Esophagus (tissue), 2 donors: ENCODE data around the gene ZNF766. TPM values are rescaled to one million over a fixed set of nuclear protein-coding genes. Genes with fewer than 3 reads are reported as not detected.
"Not testable (repeated sequence)": the region's sequence is repeated elsewhere in the genome, so short reads cannot be mapped to it uniquely, and the experiment has no call there.

Source experiments
- H3K27ac ChIP-seq, 2 donors: one replicate each; pipeline ENCODE4 v1.5.1; 2013; ENCODE audit warnings: low read depth in 2 of 2, mild to moderate bottlenecking in 2 of 2, inconsistent platforms in 1 of 2, low read length in 1 of 2, moderate library complexity in 1 of 2
- H3K27me3 ChIP-seq, 2 donors: one replicate each; pipeline ENCODE4 v1.6.1; 2013; ENCODE audit warnings: low read length in 2 of 2, control low read depth in 1 of 2, mild to moderate bottlenecking in 1 of 2; ENCODE audit not compliant: insufficient read depth in 2 of 2, control insufficient read depth in 1 of 2
- H3K36me3 ChIP-seq, 2 donors: one replicate each; pipeline ENCODE4 v1.6.1; 2013; ENCODE audit warnings: low read length in 1 of 2; ENCODE audit not compliant: control insufficient read depth in 2 of 2, insufficient read depth in 2 of 2
- H3K4me1 ChIP-seq, 2 donors: one replicate each; pipeline ENCODE4 v1.6.1; 2013; ENCODE audit warnings: low read length in 1 of 2; ENCODE audit not compliant: control insufficient read depth in 2 of 2, insufficient read depth in 2 of 2
- H3K4me3 ChIP-seq, 2 donors: one replicate each; pipeline ENCODE4 v1.5.1; 2013; ENCODE audit warnings: low read length in 2 of 2, mild to moderate bottlenecking in 2 of 2, low read depth in 1 of 2, moderate library complexity in 1 of 2
- H3K9me3 ChIP-seq, 2 donors: one replicate each; pipeline ENCODE4 v1.6.1; 2013; ENCODE audit warnings: mild to moderate bottlenecking in 2 of 2, low read depth in 1 of 2, low read length in 1 of 2, moderate library complexity in 1 of 2; ENCODE audit not compliant: control insufficient read depth in 2 of 2, insufficient read depth in 1 of 2
- WGBS, 2 donors: extraction: QIAGEN DNeasy Blood & Tissue Kit; methylation state at CpG; one replicate each; pipeline ENCODE4 v1.1.7; 2013; 5-methylcytosine and 5-hydroxymethylcytosine counted together
- polyA plus RNA-seq, 2 donors: library from polyadenylated mRNA; stranded (reverse); fragments of 200-250 nt; gene quantifications; one replicate each; pipeline ENCODE4 v1.2.3, GENCODE V29; 2013
- donor health status: healthy with polysubstance abuse.
- donor health status: Bipolar disorder and iron deficiency.

Gene ZNF766
- polyA plus RNA-seq, 2 donors: 1.7 to 2.7 TPM

- WGBS, 2 donors: 10 to 11% methylated on average over 11 of the region's 11 CpGs
Measured at GRCh38 chr19:52270266-52270885, 989 bp downstream of the ZNF766 start.

DNA sequence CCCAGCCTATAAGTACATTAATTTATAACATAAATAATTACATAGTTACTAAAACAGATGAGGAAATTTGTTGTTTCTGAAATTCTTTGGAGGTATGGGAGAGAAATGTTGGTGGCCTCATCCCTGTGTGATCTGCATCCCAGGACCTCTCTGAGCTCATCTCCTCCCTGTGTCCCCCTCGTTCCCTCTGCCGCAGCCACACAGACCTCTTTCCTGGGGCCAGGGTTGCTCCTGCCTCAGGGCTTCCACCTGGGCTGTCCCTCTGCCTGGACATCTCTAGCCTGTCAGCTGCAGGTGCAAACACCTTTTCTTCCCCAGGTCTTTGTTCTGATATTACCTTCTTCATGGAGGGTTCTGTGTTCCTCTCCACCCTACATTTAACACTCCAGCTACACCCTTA, 3.9 kb downstream of the ZNF766 start:
- Histone ChIP-seq H3K27ac (no peak overlapping the region), H3K4me3 (no peak overlapping the region), H3K4me1 (no peaks in the 10 kb centered on the region), H3K9me3 (peaks cover 0 to 13% of the 10 kb centered on the region in 2 donors), H3K27me3 (no peaks in the 10 kb centered on the region), H3K36me3 (peaks cover 8 to 10% of the 10 kb centered on the region in 2 donors)
- 94 to 96% methylated on average over 2 of the region's 2 CpGs for WGBS, 2 donors

More at GRCh38 chr19:52270266-52270885, 989 bp downstream of the ZNF766 start:
- H3K4me1 ChIP-seq: no peaks in the 10 kb centered on the region
- H3K36me3 ChIP-seq: peaks cover 8 to 10% of the 10 kb centered on the region in 2 donors
- H3K27me3 ChIP-seq: no peaks in the 10 kb centered on the region
- H3K9me3 ChIP-seq: peaks cover 0 to 8% of the 10 kb centered on the region in 2 donors
- H3K27ac ChIP-seq: peak overlapping the region; percentile 88 to 98
- peak overlapping the region; percentile 76 to 98 for H3K4me3 ChIP-seq

DNA sequence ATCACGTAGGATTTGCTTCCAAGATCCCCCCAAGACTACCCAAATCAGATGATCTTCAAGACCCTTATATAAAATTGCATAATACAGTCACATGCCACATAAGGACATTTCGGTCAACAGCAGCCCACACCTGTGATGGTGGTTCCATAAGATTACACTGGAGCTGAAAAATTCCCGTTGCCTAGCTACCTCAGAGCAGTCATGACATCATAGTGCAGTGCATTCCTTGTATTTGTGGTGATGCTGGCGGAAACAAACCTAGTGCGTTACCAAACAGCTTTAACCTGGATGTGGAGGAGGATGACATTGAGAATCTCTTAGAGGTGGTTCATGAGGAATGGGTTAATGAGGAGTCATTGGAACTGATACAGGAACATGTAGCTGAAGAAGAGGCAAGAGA, 4.8 kb downstream of the ZNF766 start:
- 89 to 90% methylated on average over 5 of the region's 5 CpGs for WGBS, 2 donors
- Histone ChIP-seq H3K36me3 (peaks cover 8 to 10% of the 10 kb centered on the region in 2 donors), H3K27me3 (no peaks in the 10 kb centered on the region), H3K4me3 (no peak overlapping the region), H3K27ac (no peak overlapping the region), H3K9me3 (peaks cover 0 to 13% of the 10 kb centered on the region in 2 donors), H3K4me1 (no peaks in the 10 kb centered on the region)

DNA sequence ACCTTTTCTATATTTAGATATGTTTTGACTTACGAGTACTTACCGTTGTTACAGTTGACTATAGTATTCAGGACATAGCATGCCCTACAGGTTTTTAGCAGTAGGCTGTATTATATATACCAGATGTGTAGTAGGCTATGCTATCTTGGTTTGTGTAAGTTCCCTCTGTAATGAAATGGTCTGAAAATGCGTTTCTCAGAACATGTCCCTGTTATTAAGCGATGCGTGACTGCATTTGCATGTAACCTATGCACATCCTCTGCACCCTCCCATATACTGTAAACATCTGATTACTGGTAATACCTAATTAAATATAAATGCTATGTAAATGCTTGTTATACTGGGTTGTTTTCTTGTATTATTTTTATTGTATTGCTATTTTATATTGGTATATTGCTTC, 6.6 kb downstream of the ZNF766 start:
- H3K27me3 ChIP-seq: no peaks in the 10 kb centered on the region
- H3K36me3 ChIP-seq: peaks cover 8 to 10% of the 10 kb centered on the region in 2 donors
- no peaks in the 10 kb centered on the region for H3K4me1 ChIP-seq
- no peak overlapping the region for H3K4me3 ChIP-seq
- no peak overlapping the region for H3K27ac ChIP-seq
- 86 to 96% methylated on average over 5 of the region's 5 CpGs for WGBS, 2 donors
- H3K9me3 ChIP-seq: peaks cover 0 to 13% of the 10 kb centered on the region in 2 donors

GRCh38 chr19:52277471-52277870, 8.1 kb downstream of the ZNF766 start:
- Histone ChIP-seq H3K27ac (no peak overlapping the region), H3K9me3 (peaks cover 0 to 13% of the 10 kb centered on the region in 2 donors), H3K27me3 (no peaks in the 10 kb centered on the region), H3K4me1 (no peaks in the 10 kb centered on the region), H3K4me3 (no peak overlapping the region), H3K36me3 (peaks cover 10 to 11% of the 10 kb centered on the region in 2 donors)
- 89 to 90% methylated on average over 6 of the region's 6 CpGs for WGBS, 2 donors

- WGBS, 2 donors: 88 to 97% methylated on average over 6 of the region's 6 CpGs
- Histone ChIP-seq H3K27me3 (no peaks in the 10 kb centered on the region), H3K9me3 (peaks cover 0 to 12% of the 10 kb centered on the region in 2 donors), H3K36me3 (peaks cover 17 to 30% of the 10 kb centered on the region in 2 donors), H3K27ac (no peak overlapping the region), H3K4me3 (no peak overlapping the region), H3K4me1 (no peaks in the 10 kb centered on the region)
Measured at GRCh38 chr19:52286256-52286655, 16.9 kb downstream of the ZNF766 start.

DNA sequence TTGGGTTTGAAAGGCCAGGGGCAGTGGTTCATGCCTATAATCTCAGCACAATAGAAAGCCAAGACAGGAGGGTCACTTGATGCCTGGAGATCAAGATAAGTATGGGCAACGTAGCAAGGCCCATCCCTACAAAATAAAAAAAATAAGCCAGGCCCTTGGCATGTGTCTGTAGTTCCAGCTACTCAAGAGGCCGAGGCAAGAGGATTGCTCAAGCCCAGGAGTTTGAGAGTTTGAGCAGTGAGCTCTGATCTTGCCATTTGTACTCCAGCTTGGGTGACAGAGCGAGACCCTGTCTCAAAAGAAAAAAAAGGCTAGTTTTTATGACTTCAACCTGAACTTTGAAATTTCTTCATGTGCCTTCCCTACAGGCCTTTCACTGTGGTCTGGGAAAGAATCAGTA, 22.4 kb downstream of the ZNF766 start:
- Histone ChIP-seq H3K4me1 (no peaks in the 10 kb centered on the region), H3K27me3 (no peaks in the 10 kb centered on the region), H3K27ac (no peak overlapping the region), H3K9me3 (peaks cover 0 to 5% of the 10 kb centered on the region in 2 donors), H3K36me3 (peaks cover 4 to 5% of the 10 kb centered on the region in 2 donors), H3K4me3 (no peak overlapping the region)
- 93 to 94% methylated on average over 3 of the region's 3 CpGs for WGBS, 2 donors

GRCh38 chr19:52292946-52293345, 23.6 kb downstream of the ZNF766 start:
- H3K36me3 ChIP-seq, H3K27me3 ChIP-seq, H3K4me3 ChIP-seq, H3K9me3 ChIP-seq, H3K4me1 ChIP-seq, H3K27ac ChIP-seq: not testable (repeated sequence)
- WGBS, 2 donors: 97 to 98% methylated on average over 6 of the region's 6 CpGs

GRCh38 chr19:52296400-52296772, 27.0 kb downstream of the ZNF766 start:
- H3K36me3 ChIP-seq: peaks cover 7 to 13% of the 10 kb centered on the region in 2 donors
- H3K27ac ChIP-seq: peak overlapping the region; percentile 59 to 85
- WGBS, 2 donors: 18 to 22% methylated on average over 8 of the region's 8 CpGs

More at GRCh38 chr19:52296400-52296772, 27.0 kb downstream of the ZNF766 start:
- Histone ChIP-seq H3K27me3 (no peaks in the 10 kb centered on the region), H3K9me3 (peaks cover 0 to 18% of the 10 kb centered on the region in 2 donors), H3K4me1 (peaks cover 0 to 3% of the 10 kb centered on the region in 2 donors), H3K4me3 (peak overlapping the region; percentile 56 to 85)
